ENCODE data around the gene CIRBP. TPM values are rescaled to one million over a fixed set of nuclear protein-coding genes. Genes with fewer than 3 reads are reported as not detected.

The CIRBP gene
- total RNA-seq, 1 donor from 2014 or later: 219 TPM

- ATAC-seq (no peak), DNase-seq (ENCODE audit: missing footprints) (peak; percentile 95)
- intact Hi-C loops (cut with DNase I): no loop called here
Observed at GRCh38 chr19:1251330-1252220, 17.6 kb upstream of the CIRBP start.

GRCh38 chr19:1252221-1252820, 16.8 kb upstream of the CIRBP start:
- ATAC-seq: peak; percentile 54
- peak; percentile 97 for DNase-seq (ENCODE audit: missing footprints)
- intact Hi-C loops (cut with DNase I): no loop called here

GRCh38 chr19:1252821-1253513, 16.2 kb upstream of the CIRBP start:
- DNase-seq (ENCODE audit: missing footprints) (peak; percentile 97), ATAC-seq (peak; percentile 47)
- intact Hi-C loops (cut with DNase I): no loop called here

- DNase-seq (ENCODE audit: missing footprints) (no peak), ATAC-seq (no peak)
- intact Hi-C loops (cut with DNase I): no loop called here
Observed at GRCh38 chr19:1253514-1254080, 15.5 kb upstream of the CIRBP start.

- no peak for DNase-seq (ENCODE audit: missing footprints)
- no peak for ATAC-seq
- intact Hi-C loops (cut with DNase I): no loop called here
Observed at GRCh38 chr19:1254081-1254527, 15.0 kb upstream of the CIRBP start.

- intact Hi-C loops (cut with DNase I): no loop called here
- DNase-seq (ENCODE audit: missing footprints): no peak
- ATAC-seq: no peak
Observed at GRCh38 chr19:1254530-1255185, 14.5 kb upstream of the CIRBP start.

GRCh38 chr19:1255186-1256161, 13.7 kb upstream of the CIRBP start:
- no peak for DNase-seq (ENCODE audit: missing footprints)
- intact Hi-C loops (cut with DNase I): no loop called here
- ATAC-seq: no peak

- intact Hi-C loops (cut with DNase I): no loop called here
- DNase-seq (ENCODE audit: missing footprints) (no peak), ATAC-seq (no peak)
Observed at GRCh38 chr19:1256646-1257474, 12.3 kb upstream of the CIRBP start.

- ATAC-seq: no peak
- intact Hi-C loops (cut with DNase I): no loop called here
- no peak for DNase-seq (ENCODE audit: missing footprints)
Observed at GRCh38 chr19:1257475-1258162, 11.5 kb upstream of the CIRBP start.

GRCh38 chr19:1258163-1258492, 11.0 kb upstream of the CIRBP start:
- intact Hi-C loops (cut with DNase I): no loop called here
- no peak for ATAC-seq
- no peak for DNase-seq (ENCODE audit: missing footprints)

GRCh38 chr19:1258707-1259205, 10.4 kb upstream of the CIRBP start:
- DNase-seq (ENCODE audit: missing footprints): no peak
- ATAC-seq: no peak
- intact Hi-C loops (cut with DNase I): no loop called here

GRCh38 chr19:1259206-1259875, 9.8 kb upstream of the CIRBP start:
- peak; percentile 91 for DNase-seq (ENCODE audit: missing footprints)
- intact Hi-C loops (cut with DNase I): no loop called here

GRCh38 chr19:1259876-1260748, 9.0 kb upstream of the CIRBP start:
- no peak for DNase-seq (ENCODE audit: missing footprints)
- intact Hi-C loops (cut with DNase I): no loop called here

More at GRCh38 chr19:1259206-1259875, 9.8 kb upstream of the CIRBP start:
- ATAC-seq: peak; percentile 18

GRCh38 chr19:1260749-1261537, 8.2 kb upstream of the CIRBP start:
- intact Hi-C loops (cut with DNase I): no loop called here
- DNase-seq (ENCODE audit: missing footprints) (peak; percentile 98), ATAC-seq (peak; percentile 87)

More at GRCh38 chr19:1259876-1260748, 9.0 kb upstream of the CIRBP start:
- peak; percentile 0 for ATAC-seq
